GM18526 (cell line): Measurements from ENCODE around the gene PLBD2.

Source experiments
- POLR2A ChIP-seq: IDR thresholded peaks from 3 replicates; pipeline ENCODE4 v1.6.1; 2011; ENCODE audit not compliant: insufficient read length; ENCODE audit errors: extremely low read depth

Gene PLBD2

DNA sequence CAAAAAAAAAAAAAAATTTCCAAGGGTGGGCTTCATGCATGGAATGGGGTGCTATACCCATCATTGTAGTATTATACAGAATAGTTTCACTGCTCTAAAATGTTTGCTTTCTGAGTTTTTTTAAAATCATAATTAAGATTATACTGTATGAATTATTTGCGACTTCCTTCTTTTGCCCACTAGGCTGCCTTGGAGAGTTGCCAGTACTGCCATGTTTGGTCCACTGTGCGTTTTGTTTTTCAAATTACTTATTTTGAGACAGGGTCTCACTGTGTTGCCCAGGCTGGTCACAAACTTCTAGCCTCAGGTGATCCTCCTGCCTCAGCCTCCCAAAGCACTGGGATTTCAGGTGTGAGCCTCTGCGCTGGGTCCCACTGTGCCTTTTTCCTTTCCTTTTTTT, 19.9 kb downstream of the PLBD2 start:
- TF ChIP-seq POLR2A: no peak

- TF ChIP-seq POLR2A: no peak
These were observed 22.8 kb downstream of the PLBD2 start for GRCh38 chr12:113381220-113381619.

GRCh38 chr12:113382206-113382605, 23.8 kb downstream of the PLBD2 start:
- TF ChIP-seq POLR2A: no peak

GRCh38 chr12:113384778-113385177, 26.4 kb downstream of the PLBD2 start:
- TF ChIP-seq POLR2A: no peak

- TF ChIP-seq POLR2A: no peak
These were observed 27.0 kb downstream of the PLBD2 start for GRCh38 chr12:113385282-113385882.

GRCh38 chr12:113386866-113387566, 28.6 kb downstream of the PLBD2 start:
- TF ChIP-seq POLR2A: no peak

GRCh38 chr12:113387631-113388030, 29.2 kb downstream of the PLBD2 start:
- TF ChIP-seq POLR2A: no peak

DNA sequence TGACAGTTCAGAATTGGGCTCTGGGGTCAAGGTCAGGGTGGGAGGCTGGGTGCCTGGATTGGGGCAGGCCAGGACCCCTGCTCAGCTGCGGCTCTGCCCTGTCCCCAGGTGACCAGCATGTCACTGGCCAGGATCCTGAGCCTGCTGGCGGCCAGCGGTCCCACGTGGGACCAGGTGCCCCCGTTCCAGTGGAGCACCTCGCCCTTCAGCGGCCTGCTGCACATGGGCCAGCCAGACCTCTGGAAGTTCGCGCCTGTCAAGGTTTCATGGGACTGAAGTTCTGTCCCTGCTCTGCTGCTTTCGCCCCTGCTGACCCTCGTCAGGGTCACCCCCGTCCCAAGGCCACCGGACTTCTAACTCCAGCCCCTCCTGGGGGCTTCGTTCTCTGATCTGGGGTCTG, 30.0 kb downstream of the PLBD2 start:
- no peak for TF ChIP-seq POLR2A

- TF ChIP-seq POLR2A: no peak
These were observed 32.0 kb downstream of the PLBD2 start for GRCh38 chr12:113390064-113391043.

- TF ChIP-seq POLR2A: no peak
These were observed 32.8 kb downstream of the PLBD2 start for GRCh38 chr12:113391145-113391544.

DNA sequence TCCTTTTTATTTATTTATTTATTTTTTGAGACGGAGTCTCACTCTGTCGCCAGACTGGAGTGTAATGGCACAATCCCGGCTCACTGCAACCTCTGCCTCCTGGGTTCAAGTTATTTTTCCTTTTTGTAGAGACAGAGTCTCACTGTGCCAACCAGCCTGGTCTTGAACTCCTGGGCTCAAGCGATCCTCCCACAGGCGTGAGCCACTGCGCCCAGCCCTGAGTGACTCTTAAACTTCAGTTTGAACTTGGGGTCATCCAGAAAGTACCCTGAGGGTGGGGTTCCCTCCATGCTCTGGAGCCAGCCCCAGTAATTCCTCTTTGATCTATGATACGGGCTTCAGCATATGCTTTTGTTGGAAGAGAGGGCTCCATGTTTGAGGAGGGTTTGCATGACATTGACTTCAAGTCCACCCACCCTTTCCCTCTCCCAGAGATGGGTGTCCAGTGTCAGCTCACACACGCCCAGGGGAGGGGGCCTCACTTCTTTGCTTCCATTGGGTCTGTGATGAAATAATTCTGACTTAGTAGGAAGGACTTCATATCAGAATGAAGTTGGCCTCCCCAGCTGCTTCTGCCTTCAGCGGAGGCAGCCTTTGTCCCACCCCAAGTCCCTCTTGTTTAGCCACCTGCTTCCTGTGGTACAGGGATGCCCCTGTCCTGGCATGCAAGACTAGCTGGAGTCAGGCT, 33.4 kb downstream of the PLBD2 start:
- no peak for TF ChIP-seq POLR2A

DNA sequence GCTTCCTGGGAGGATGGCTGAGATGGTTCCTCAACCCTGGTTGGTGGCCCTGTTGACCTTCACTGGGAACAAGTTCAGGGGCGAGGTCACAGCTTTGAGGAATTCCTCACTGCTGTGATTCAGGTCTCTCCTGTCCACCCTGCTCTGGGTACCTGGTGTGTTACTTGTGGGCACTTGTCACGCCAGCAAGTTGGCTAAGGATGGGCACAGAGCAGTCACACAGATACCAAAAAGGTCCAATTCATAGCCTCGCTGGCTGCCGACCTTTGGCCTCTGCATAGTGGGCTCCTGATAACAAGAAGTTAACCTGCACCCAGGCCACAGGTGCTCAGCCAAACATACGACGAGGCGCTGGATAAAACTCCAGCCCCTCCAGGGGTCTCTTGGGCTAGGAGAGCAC, 34.1 kb downstream of the PLBD2 start:
- no peak for TF ChIP-seq POLR2A

DNA sequence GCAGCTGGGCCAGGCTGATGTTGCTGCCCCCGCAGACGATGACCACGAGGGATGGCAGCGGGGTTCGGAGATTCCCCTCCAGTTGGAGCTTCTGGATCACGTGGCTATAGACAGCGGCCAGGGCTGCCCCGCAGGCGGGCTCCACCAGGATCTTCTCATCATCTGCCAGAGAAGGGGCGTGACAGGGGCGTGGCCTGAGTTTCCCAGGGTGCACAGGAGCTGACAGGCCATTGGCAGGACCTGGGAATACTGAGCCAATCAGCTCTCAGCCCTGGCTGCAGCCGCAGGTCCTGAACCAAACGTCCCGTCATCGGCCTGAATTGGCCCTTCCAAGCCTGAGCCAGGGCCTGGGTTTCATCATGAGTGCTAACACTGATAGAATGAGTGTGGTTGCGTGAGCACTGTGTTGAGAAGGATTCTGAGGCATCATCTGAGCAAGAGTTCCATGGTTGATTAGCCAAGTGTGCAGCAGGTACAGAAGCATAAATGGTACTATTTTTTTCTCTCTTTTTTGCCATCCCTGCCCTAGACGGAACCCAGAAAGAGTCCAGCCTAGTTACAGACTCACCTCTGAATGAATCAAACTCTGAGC, 34.7 kb downstream of the PLBD2 start:
- TF ChIP-seq POLR2A: no peak

DNA sequence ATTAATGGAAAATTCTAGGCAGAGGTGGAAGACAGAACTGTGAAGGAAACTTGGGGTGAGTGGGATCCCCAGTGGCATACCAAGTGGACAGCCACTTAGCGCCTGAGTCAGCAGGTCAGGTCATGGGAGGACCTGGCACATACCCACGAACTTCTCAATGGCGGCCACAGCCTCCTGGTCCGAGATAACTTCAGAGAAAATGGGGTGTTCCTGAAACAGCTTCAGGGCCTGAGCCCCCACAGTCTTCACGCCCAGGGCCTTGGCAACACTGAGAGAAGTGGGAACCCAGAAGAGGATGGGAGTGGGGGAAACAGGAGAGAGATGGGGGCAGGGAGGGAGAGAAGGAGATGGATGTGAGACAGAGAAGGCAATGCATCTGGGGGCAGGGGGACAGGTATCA, 35.4 kb downstream of the PLBD2 start:
- no peak for TF ChIP-seq POLR2A

- no peak for TF ChIP-seq POLR2A
These were observed 36.7 kb downstream of the PLBD2 start for GRCh38 chr12:113395119-113395518.
